ENCODE measurements around the gene KCNK2. TPM values are rescaled to one million over a fixed set of nuclear protein-coding genes. Genes with fewer than 3 reads are reported as not detected.

KCNK2 gene
- polyA plus RNA-seq, 1 of the 3 experiments (the other 2 are of a cell fraction): 12.2 TPM

DNA sequence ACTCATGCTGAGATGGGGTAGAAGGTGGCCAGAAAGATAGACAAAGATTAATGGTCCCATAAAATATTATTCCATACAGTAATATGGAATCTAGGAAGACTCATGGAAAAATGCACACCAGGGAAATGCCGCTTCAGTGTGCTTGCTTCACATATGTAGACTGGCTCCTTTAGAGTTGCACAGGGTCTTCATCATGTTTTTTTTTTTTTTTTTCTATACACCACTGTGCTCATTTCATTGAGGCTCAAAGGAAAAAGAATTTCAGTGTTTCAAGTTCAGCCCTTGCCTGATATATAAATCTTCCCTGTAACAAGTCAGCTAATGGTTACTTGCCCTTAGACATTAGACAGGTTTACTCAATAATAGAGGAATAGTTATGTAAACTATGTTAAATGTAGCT, 33.2 kb downstream of the KCNK2 start:
- Histone ChIP-seq H3F3A (replicated peaks; ENCODE audit: insufficient read depth) (peaks cover 31% of the 10 kb centered on the region), H3K9me3 (no peaks in the 10 kb centered on the region), H3K36me3 (replicated peaks in 1 of 2; ENCODE audit: control insufficient read depth in 1 of 2, insufficient read depth in 2 of 2, low read length in 1 of 2) (no peaks in the 10 kb centered on the region), H3K9ac (no peak overlapping the region), H3K4me1 (ENCODE audit: control insufficient read depth in 1 of 2, insufficient read depth in 2 of 2, low read depth in 1 of 2, low read length in 1 of 2) (peaks cover 0 to 15% of the 10 kb centered on the region in 2 experiments; a peak in 3 of 4 replicates), H3K9me2 (no peaks in the 10 kb centered on the region), H3K4me3 (ENCODE audit: low read depth in 2 of 2, low read length in 1 of 2) (no peak overlapping the region), H3K27me3 (ENCODE audit: insufficient read depth) (no peaks in the 10 kb centered on the region), H3K27ac (ENCODE audit: low read depth in 2 of 2, low read length in 1 of 2) (peak overlapping the region; percentile 56 to 93; a peak in 3 of 4 replicates), H4K20me1 (ENCODE audit: insufficient read depth) (no peaks in the 10 kb centered on the region), H3K4me2 (no peak overlapping the region), H3K79me2 (ENCODE audit: insufficient read depth) (no peaks in the 10 kb centered on the region), H2AFZ (ENCODE audit: low read depth) (no peak overlapping the region)
- WGBS (ENCODE audit: low lambda C conversion rate): 93% methylated on average over 1 of the region's 1 CpG
- ChIA-PET POLR2A (no interaction called here), CTCF (no interaction called here)
- DNase-seq: no peak
- TF ChIP-seq RXRA (IDR thresholded peaks at IDR 0.05; ENCODE audit: borderline replicate concordance, low read depth): no peak
- no peak for TF ChIP-seq CHD2 (IDR thresholded peaks at IDR 0.05; ENCODE audit: low read length, partially characterized antibody)
- TF ChIP-seq FOXJ3 (CRISPR knock-in tag; IDR thresholded peaks at IDR 0.05): no peak
- no peak for TF ChIP-seq EP300 (IDR thresholded peaks at IDR 0.05; ENCODE audit: borderline replicate concordance in 1 of 2, low read depth in 1 of 2, low read length in 1 of 2)
- TF ChIP-seq GABPA (IDR thresholded peaks at IDR 0.05; ENCODE audit: low read depth): no peak
- no peak for TF ChIP-seq FOSL2 (IDR thresholded peaks at IDR 0.05; ENCODE audit: borderline replicate concordance, low read depth)
- no peak for TF ChIP-seq POLR2AphosphoS5 (IDR thresholded peaks at IDR 0.05; ENCODE audit: low read depth, low read length)
- TF ChIP-seq, protein P1, sequence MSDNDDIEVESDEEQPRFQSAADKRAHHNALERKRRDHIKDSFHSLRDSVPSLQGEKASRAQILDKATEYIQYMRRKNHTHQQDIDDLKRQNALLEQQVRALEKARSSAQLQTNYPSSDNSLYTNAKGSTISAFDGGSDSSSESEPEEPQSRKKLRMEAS (IDR thresholded peaks at IDR 0.05; ENCODE audit: low read depth): no peak
- TF ChIP-seq, protein P2, sequence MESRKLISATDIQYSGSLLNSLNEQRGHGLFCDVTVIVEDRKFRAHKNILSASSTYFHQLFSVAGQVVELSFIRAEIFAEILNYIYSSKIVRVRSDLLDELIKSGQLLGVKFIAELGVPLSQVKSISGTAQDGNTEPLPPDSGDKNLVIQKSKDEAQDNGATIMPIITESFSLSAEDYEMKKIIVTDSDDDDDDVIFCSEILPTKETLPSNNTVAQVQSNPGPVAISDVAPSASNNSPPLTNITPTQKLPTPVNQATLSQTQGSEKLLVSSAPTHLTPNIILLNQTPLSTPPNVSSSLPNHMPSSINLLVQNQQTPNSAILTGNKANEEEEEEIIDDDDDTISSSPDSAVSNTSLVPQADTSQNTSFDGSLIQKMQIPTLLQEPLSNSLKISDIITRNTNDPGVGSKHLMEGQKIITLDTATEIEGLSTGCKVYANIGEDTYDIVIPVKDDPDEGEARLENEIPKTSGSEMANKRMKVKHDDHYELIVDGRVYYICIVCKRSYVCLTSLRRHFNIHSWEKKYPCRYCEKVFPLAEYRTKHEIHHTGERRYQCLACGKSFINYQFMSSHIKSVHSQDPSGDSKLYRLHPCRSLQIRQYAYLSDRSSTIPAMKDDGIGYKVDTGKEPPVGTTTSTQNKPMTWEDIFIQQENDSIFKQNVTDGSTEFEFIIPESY (IDR thresholded peaks at IDR 0.05; ENCODE audit: borderline replicate concordance, low read depth): no peak
- TF ChIP-seq MXI1 (IDR thresholded peaks at IDR 0.05; ENCODE audit: low read depth, low read length): no peak

DNA sequence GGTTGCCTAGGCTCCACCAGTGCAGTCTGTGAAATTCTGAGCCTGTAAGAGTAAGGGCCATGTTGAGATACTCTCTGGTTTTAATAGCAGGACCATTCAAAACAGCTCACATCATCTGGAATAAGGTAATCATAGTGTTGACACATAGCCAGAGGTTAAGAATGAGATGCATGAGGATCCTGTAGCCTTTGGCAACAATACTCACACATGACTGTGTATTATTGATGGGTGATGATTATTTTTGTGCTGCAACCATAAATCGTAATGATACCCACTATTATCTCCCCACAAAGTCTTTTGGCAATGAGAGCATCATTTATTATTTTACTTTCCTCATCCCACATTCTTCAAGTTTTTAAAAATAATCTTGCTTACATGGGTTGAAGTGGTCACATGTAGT, 35.5 kb downstream of the KCNK2 start:
- CTCF ChIA-PET: no interaction called here
- Histone ChIP-seq H3K27me3 (ENCODE audit: insufficient read depth) (no peaks in the 10 kb centered on the region), H3K36me3 (replicated peaks in 1 of 2; ENCODE audit: control insufficient read depth in 1 of 2, insufficient read depth in 2 of 2, low read length in 1 of 2) (no peaks in the 10 kb centered on the region), H4K20me1 (ENCODE audit: insufficient read depth) (no peaks in the 10 kb centered on the region), H3K4me2 (no peak overlapping the region), H3K9me3 (no peaks in the 10 kb centered on the region), H3K4me3 (ENCODE audit: low read depth in 2 of 2, low read length in 1 of 2) (no peak overlapping the region), H3K79me2 (ENCODE audit: insufficient read depth) (no peaks in the 10 kb centered on the region), H3F3A (replicated peaks; ENCODE audit: insufficient read depth) (peaks cover 31% of the 10 kb centered on the region), H3K9me2 (no peaks in the 10 kb centered on the region), H2AFZ (ENCODE audit: low read depth) (no peak overlapping the region), H3K9ac (no peak overlapping the region), H3K27ac (ENCODE audit: low read depth in 2 of 2, low read length in 1 of 2) (no peak overlapping the region), H3K4me1 (ENCODE audit: control insufficient read depth in 1 of 2, insufficient read depth in 2 of 2, low read depth in 1 of 2, low read length in 1 of 2) (peaks cover 0 to 15% of the 10 kb centered on the region in 2 experiments; a peak in 3 of 4 replicates)
- DNase-seq: no peak
- POLR2A ChIA-PET: no interaction called here
- WGBS (ENCODE audit: low lambda C conversion rate): 33% methylated on average over 1 of the region's 1 CpG
- TF ChIP-seq RAD21 (IDR thresholded peaks at IDR 0.05; ENCODE audit: low read length): no peak
- TF ChIP-seq, protein P3, sequence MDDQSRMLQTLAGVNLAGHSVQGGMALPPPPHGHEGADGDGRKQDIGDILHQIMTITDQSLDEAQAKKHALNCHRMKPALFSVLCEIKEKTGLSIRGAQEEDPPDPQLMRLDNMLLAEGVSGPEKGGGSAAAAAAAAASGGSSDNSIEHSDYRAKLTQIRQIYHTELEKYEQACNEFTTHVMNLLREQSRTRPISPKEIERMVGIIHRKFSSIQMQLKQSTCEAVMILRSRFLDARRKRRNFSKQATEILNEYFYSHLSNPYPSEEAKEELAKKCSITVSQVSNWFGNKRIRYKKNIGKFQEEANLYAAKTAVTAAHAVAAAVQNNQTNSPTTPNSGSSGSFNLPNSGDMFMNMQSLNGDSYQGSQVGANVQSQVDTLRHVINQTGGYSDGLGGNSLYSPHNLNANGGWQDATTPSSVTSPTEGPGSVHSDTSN (IDR thresholded peaks at IDR 0.05): no peak
- TF ChIP-seq JUND (IDR thresholded peaks at IDR 0.05): no peak
- no peak for TF ChIP-seq TCF12 (IDR thresholded peaks at IDR 0.05)
- TF ChIP-seq FOXJ3 (CRISPR knock-in tag; IDR thresholded peaks at IDR 0.05): no peak
- TF ChIP-seq MEF2A (IDR thresholded peaks at IDR 0.05; ENCODE audit: borderline replicate concordance, low read depth): no peak
- no peak for TF ChIP-seq ELF1 (IDR thresholded peaks at IDR 0.05)
- no peak for TF ChIP-seq CHD2 (IDR thresholded peaks at IDR 0.05; ENCODE audit: low read length, partially characterized antibody)
- TF ChIP-seq, protein P1 (IDR thresholded peaks at IDR 0.05; ENCODE audit: low read depth): no peak
- TF ChIP-seq EZH2phosphoT487 (IDR thresholded peaks at IDR 0.05; ENCODE audit: borderline replicate concordance, low read depth): no peak
- TF ChIP-seq, protein P4, sequence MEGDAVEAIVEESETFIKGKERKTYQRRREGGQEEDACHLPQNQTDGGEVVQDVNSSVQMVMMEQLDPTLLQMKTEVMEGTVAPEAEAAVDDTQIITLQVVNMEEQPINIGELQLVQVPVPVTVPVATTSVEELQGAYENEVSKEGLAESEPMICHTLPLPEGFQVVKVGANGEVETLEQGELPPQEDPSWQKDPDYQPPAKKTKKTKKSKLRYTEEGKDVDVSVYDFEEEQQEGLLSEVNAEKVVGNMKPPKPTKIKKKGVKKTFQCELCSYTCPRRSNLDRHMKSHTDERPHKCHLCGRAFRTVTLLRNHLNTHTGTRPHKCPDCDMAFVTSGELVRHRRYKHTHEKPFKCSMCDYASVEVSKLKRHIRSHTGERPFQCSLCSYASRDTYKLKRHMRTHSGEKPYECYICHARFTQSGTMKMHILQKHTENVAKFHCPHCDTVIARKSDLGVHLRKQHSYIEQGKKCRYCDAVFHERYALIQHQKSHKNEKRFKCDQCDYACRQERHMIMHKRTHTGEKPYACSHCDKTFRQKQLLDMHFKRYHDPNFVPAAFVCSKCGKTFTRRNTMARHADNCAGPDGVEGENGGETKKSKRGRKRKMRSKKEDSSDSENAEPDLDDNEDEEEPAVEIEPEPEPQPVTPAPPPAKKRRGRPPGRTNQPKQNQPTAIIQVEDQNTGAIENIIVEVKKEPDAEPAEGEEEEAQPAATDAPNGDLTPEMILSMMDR (IDR thresholded peaks at IDR 0.05): no peak
- no peak for TF ChIP-seq EP300 (IDR thresholded peaks at IDR 0.05; ENCODE audit: borderline replicate concordance in 1 of 2, low read depth in 1 of 2, low read length in 1 of 2)
- TF ChIP-seq, protein P5, sequence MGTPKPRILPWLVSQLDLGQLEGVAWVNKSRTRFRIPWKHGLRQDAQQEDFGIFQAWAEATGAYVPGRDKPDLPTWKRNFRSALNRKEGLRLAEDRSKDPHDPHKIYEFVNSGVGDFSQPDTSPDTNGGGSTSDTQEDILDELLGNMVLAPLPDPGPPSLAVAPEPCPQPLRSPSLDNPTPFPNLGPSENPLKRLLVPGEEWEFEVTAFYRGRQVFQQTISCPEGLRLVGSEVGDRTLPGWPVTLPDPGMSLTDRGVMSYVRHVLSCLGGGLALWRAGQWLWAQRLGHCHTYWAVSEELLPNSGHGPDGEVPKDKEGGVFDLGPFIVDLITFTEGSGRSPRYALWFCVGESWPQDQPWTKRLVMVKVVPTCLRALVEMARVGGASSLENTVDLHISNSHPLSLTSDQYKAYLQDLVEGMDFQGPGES (IDR thresholded peaks at IDR 0.05; ENCODE audit: low read depth, low read length): no peak
- no peak for TF ChIP-seq YY1 (IDR thresholded peaks at IDR 0.05; ENCODE audit: low read depth)
- TF ChIP-seq, protein P6, sequence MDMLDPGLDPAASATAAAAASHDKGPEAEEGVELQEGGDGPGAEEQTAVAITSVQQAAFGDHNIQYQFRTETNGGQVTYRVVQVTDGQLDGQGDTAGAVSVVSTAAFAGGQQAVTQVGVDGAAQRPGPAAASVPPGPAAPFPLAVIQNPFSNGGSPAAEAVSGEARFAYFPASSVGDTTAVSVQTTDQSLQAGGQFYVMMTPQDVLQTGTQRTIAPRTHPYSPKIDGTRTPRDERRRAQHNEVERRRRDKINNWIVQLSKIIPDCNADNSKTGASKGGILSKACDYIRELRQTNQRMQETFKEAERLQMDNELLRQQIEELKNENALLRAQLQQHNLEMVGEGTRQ (IDR thresholded peaks at IDR 0.05; ENCODE audit: borderline replicate concordance, low read depth, low read length): no peak
